ENCODE measurements around the gene NUFIP1.

Gene NUFIP1

GRCh38 chr13:45015300-45015699, 26.0 kb upstream of the NUFIP1 start:
- no peak overlapping the region for H2AFZ ChIP-seq (ENCODE audit: low read length)
- H3F3A ChIP-seq (ENCODE audit: low read depth): no peaks in the 10 kb centered on the region
- H3K9me2 ChIP-seq (replicated peaks; ENCODE audit: low read depth, low read length): no peaks in the 10 kb centered on the region
- H3K36me3 ChIP-seq (ENCODE audit: insufficient read depth, low read length): peaks cover 21% of the 10 kb centered on the region; the same call in 1 of the 2 replicates
- H3K9me3 ChIP-seq (ENCODE audit: insufficient read depth, low read depth, low read length): no peaks in the 10 kb centered on the region
- H3K27me3 ChIP-seq (ENCODE audit: insufficient read depth, low read length, poor library complexity, severe bottlenecking): no peaks in the 10 kb centered on the region
- H3K79me2 ChIP-seq (ENCODE audit: insufficient read depth, low read length): no peaks in the 10 kb centered on the region
- H3K9ac ChIP-seq (ENCODE audit: low read depth, low read length, poor library complexity, severe bottlenecking): no peak overlapping the region
- no peak for TF ChIP-seq EZH2phosphoT487 (IDR thresholded peaks at IDR 0.05; ENCODE audit: borderline replicate concordance)
- TF ChIP-seq, protein P1, sequence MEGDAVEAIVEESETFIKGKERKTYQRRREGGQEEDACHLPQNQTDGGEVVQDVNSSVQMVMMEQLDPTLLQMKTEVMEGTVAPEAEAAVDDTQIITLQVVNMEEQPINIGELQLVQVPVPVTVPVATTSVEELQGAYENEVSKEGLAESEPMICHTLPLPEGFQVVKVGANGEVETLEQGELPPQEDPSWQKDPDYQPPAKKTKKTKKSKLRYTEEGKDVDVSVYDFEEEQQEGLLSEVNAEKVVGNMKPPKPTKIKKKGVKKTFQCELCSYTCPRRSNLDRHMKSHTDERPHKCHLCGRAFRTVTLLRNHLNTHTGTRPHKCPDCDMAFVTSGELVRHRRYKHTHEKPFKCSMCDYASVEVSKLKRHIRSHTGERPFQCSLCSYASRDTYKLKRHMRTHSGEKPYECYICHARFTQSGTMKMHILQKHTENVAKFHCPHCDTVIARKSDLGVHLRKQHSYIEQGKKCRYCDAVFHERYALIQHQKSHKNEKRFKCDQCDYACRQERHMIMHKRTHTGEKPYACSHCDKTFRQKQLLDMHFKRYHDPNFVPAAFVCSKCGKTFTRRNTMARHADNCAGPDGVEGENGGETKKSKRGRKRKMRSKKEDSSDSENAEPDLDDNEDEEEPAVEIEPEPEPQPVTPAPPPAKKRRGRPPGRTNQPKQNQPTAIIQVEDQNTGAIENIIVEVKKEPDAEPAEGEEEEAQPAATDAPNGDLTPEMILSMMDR (conservative IDR thresholded peaks at IDR 0.05; ENCODE audit: low read length): no peak
- H3K4me3 ChIP-seq (ENCODE audit: low read length, poor library complexity, severe bottlenecking): no peak overlapping the region
- no peak overlapping the region for H3K4me2 ChIP-seq (ENCODE audit: low read depth, low read length, poor library complexity, severe bottlenecking)
- H3K4me1 ChIP-seq (ENCODE audit: insufficient read depth, low read length, poor library complexity, severe bottlenecking): no peaks in the 10 kb centered on the region
- H4K20me1 ChIP-seq (ENCODE audit: insufficient read depth, low read length, poor library complexity, severe bottlenecking): no peaks in the 10 kb centered on the region

DNA sequence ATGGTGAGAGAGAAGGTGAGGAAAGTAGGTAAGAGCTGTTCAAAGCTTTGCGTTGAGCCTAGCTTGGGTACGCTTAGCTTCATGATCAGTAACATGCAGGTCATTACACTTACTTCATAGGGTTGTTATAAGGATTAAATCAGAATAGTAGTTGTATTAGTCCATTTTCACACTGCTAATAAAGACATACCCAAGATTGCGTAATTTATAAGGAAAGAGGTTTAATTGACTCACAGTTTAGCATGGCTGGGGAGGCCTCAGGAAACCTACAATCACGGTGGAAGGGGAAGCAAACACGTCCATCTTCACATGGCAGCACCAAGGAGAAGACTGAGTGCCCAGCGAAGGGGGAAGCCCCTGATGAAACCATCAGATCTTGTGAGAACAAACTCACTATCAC, 21.9 kb upstream of the NUFIP1 start:
- TF ChIP-seq EZH2phosphoT487 (IDR thresholded peaks at IDR 0.05; ENCODE audit: borderline replicate concordance): no peak
- TF ChIP-seq, protein P1 (conservative IDR thresholded peaks at IDR 0.05; ENCODE audit: low read length): no peak
- no peaks in the 10 kb centered on the region for H3K9me3 ChIP-seq (ENCODE audit: insufficient read depth, low read depth, low read length)
- no peak overlapping the region for H3K9ac ChIP-seq (ENCODE audit: low read depth, low read length, poor library complexity, severe bottlenecking)
- H3K36me3 ChIP-seq (ENCODE audit: insufficient read depth, low read length): peaks cover 17% of the 10 kb centered on the region; the same call in 1 of the 2 replicates
- no peaks in the 10 kb centered on the region for H4K20me1 ChIP-seq (ENCODE audit: insufficient read depth, low read length, poor library complexity, severe bottlenecking)
- H3F3A ChIP-seq (ENCODE audit: low read depth): no peaks in the 10 kb centered on the region
- H3K4me2 ChIP-seq (ENCODE audit: low read depth, low read length, poor library complexity, severe bottlenecking): no peak overlapping the region
- H3K79me2 ChIP-seq (ENCODE audit: insufficient read depth, low read length): no peaks in the 10 kb centered on the region
- H3K27me3 ChIP-seq (ENCODE audit: insufficient read depth, low read length, poor library complexity, severe bottlenecking): no peaks in the 10 kb centered on the region
- H3K4me1 ChIP-seq (ENCODE audit: insufficient read depth, low read length, poor library complexity, severe bottlenecking): no peaks in the 10 kb centered on the region
- no peak overlapping the region for H2AFZ ChIP-seq (ENCODE audit: low read length)
- no peak overlapping the region for H3K4me3 ChIP-seq (ENCODE audit: low read length, poor library complexity, severe bottlenecking)
- no peaks in the 10 kb centered on the region for H3K9me2 ChIP-seq (replicated peaks; ENCODE audit: low read depth, low read length)

DNA sequence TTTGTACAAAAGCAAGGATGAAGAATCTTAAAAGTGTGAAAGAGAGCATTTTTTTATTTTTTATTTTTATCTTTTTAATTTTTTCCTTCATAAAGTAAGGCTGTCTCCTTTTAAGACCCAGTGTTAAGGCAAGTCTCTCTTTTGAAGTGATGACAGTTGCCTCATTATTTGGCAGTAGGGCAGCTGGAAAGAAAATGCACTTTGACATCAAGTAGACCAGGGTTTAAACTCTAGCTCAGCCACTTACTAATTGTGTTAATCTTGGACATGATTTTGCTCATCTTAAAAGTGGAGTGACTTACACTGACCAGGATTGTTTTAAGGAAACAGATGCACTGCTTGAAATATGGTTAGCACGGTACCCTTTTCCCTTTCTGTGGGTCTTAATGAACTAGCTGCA, 18.6 kb upstream of the NUFIP1 start:
- no peak for TF ChIP-seq EZH2phosphoT487 (IDR thresholded peaks at IDR 0.05; ENCODE audit: borderline replicate concordance)
- TF ChIP-seq, protein P1 (conservative IDR thresholded peaks at IDR 0.05; ENCODE audit: low read length): no peak

More for the DNA sequence above, 18.6 kb upstream of the NUFIP1 start:
- Histone ChIP-seq H3K4me3 (ENCODE audit: low read length, poor library complexity, severe bottlenecking) (no peak overlapping the region), H3F3A (ENCODE audit: low read depth) (no peaks in the 10 kb centered on the region), H3K36me3 (ENCODE audit: insufficient read depth, low read length) (peaks cover 11% of the 10 kb centered on the region; the same call in 1 of the 2 replicates), H3K9ac (ENCODE audit: low read depth, low read length, poor library complexity, severe bottlenecking) (no peak overlapping the region), H3K9me3 (ENCODE audit: insufficient read depth, low read depth, low read length) (no peaks in the 10 kb centered on the region), H4K20me1 (ENCODE audit: insufficient read depth, low read length, poor library complexity, severe bottlenecking) (no peaks in the 10 kb centered on the region), H3K4me1 (ENCODE audit: insufficient read depth, low read length, poor library complexity, severe bottlenecking) (no peaks in the 10 kb centered on the region), H3K27me3 (ENCODE audit: insufficient read depth, low read length, poor library complexity, severe bottlenecking) (no peaks in the 10 kb centered on the region), H2AFZ (ENCODE audit: low read length) (no peak overlapping the region), H3K4me2 (ENCODE audit: low read depth, low read length, poor library complexity, severe bottlenecking) (no peak overlapping the region), H3K9me2 (replicated peaks; ENCODE audit: low read depth, low read length) (no peaks in the 10 kb centered on the region), H3K79me2 (ENCODE audit: insufficient read depth, low read length) (no peaks in the 10 kb centered on the region)
